Measurements from ENCODE around the gene PLEKHA7.

PLEKHA7 gene

DNA sequence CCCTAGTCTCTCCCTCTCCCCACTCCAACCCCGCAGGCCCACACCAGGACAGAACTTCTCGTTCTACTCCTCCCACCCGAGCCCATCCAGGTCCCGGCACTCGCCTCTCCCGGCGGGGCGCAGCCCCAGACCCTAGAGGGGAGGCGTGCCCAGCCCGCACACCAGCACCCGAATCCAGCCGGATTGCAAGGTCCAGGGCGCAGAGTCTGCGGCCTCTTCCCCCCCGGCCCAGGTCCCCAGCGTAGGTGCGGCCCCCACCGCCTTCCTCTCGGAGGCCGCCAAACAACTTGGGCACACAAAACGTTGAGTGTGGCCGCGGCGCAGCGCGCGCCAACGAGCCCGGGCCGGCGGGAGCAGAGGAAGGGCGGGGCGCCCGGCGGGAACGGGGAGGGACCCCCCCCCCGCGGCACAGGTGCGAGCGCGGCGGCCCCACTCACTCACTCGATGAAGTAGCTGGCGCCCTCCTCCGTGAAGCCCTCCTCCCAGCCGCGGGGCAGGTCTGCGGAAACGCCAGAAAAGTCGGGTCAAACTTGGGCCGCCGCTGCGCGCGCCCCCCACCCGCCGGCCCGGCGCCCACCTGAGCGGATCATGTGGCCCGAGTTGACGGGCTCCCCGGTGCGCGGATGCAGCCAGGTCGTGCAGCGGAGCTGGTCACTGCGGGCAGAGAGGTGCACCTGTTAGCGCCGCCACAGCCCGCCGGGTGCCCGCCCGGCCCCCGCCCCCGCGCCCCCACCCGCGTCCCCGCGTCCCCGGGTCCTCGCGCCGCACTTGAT is 480 bp downstream of the PLEKHA7 start:
- TF ChIP-seq ZFX (IDR thresholded peaks at IDR 0.05), result no peak
- TF ChIP-seq, protein P1, sequence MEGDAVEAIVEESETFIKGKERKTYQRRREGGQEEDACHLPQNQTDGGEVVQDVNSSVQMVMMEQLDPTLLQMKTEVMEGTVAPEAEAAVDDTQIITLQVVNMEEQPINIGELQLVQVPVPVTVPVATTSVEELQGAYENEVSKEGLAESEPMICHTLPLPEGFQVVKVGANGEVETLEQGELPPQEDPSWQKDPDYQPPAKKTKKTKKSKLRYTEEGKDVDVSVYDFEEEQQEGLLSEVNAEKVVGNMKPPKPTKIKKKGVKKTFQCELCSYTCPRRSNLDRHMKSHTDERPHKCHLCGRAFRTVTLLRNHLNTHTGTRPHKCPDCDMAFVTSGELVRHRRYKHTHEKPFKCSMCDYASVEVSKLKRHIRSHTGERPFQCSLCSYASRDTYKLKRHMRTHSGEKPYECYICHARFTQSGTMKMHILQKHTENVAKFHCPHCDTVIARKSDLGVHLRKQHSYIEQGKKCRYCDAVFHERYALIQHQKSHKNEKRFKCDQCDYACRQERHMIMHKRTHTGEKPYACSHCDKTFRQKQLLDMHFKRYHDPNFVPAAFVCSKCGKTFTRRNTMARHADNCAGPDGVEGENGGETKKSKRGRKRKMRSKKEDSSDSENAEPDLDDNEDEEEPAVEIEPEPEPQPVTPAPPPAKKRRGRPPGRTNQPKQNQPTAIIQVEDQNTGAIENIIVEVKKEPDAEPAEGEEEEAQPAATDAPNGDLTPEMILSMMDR (conservative IDR thresholded peaks at IDR 0.05), result no peak
- H3K27ac ChIP-seq, result peak overlapping the region; percentile 68

DNA sequence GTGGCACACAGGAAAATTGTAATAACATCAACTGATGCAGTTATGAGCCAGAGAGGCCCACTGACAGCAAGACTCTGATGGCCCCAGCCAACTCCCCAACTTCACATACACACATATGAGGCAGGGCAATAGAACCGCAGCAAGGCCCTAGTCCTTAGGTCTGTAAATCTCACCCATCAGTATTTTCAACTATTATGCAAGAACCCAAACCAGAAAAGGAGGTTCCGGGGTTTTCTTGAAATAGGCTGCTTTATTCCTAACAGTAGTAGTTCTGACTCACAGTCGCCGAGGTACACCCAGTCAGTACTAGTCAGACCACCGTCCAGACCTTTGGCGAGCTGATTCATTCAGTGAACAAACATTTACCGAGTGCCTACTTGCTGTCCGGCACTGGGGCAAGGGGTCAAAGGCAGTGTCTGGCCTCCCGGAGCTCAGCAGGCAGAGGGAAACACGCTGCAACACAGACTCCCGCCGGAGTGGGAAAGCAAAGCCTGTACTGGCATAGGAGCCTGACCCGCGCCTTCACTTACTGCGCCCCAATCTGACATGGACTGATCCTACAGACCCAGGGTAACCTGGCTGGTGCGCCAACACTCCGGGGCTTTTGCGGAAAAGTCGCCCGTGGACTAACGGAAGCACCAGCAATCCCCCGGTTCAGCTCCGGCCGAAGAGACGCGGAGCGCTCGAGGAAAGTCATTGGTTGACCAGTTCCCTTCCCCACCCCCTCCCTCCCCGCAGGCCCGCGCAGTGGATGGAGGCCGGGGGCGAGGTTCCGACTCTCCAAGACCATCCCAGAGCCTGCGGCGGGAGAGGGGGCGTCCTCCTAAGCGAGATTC is 1.3 kb downstream of the PLEKHA7 start:
- TF ChIP-seq, protein P1 (conservative IDR thresholded peaks at IDR 0.05), result no peak
- peak overlapping the region; percentile 68 for H3K27ac ChIP-seq

DNA sequence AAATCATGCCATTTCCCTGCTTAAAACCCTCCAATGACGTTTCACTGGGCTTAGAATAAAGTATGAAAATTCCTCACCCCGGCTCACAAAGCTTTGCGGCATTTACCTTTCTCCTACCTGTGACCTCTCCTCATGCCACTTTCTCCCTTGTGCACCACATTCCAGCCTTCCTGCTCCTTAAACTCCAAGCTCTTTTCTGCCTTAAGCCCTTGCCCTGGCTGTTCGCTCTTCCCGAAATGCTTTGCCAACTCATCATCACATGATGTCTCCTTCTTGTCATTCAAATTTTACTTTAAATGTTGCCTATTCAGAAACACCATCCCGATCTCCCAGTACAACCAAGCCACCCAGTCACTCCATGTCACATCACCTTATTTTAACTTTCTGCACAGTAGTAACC is 2.0 kb downstream of the PLEKHA7 start:
- TF ChIP-seq, protein P1 (conservative IDR thresholded peaks at IDR 0.05), result no peak
- no peak for TF ChIP-seq ZFX (IDR thresholded peaks at IDR 0.05)
- H3K27ac ChIP-seq, result no peak overlapping the region

DNA sequence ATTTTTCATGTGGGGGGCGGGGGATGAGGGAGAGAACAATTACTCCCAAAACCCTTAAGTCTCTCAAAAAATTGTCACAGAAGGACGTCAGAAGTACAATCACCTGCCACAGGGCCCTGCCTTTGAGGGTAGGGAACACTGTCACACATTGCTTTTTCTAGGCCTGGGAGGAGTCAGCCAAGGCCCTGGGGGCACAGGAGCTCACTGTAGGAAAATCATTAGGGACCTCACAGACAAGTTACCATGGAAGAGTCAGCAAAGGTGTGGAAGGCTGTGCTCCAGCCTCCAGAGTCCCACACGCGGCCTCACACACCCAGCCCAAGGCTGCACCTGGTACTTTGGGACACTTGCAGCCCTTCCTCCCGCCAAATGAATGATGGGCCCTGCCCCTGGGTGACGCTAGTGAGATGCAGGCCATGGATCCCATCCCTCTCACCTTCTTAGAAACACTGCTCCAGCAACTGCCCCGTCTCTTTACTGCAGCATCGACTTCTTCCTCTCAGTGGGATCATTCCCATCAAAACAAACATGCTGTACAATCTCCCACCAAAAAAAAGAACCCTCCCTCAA is 3.3 kb downstream of the PLEKHA7 start:
- H3K27ac ChIP-seq, result no peak overlapping the region
- TF ChIP-seq, protein P1 (conservative IDR thresholded peaks at IDR 0.05), result no peak
- no peak for TF ChIP-seq ZFX (IDR thresholded peaks at IDR 0.05)

DNA sequence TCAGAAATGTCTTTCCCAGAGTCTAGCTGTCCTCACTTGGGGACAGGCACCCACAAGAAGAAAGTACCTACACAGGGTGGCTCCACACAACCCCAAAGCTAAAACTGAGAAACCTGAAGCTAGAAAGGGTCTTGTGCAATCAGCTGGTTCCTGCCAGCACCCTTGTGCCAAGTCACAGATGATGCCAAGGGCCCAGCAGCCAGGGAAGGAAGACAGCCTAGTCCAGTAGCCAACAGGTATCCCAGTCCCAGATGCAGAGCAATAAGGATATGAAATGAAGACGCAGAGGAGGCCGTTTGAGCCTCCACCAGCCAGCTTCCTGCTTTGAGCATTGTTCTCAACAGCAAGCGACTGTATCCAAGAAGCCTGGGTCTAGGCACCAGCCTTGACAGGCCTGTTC is 6.1 kb downstream of the PLEKHA7 start:
- TF ChIP-seq, protein P1 (conservative IDR thresholded peaks at IDR 0.05), result no peak
- no peak for TF ChIP-seq ZFX (IDR thresholded peaks at IDR 0.05)
- no peak overlapping the region for H3K27ac ChIP-seq

DNA sequence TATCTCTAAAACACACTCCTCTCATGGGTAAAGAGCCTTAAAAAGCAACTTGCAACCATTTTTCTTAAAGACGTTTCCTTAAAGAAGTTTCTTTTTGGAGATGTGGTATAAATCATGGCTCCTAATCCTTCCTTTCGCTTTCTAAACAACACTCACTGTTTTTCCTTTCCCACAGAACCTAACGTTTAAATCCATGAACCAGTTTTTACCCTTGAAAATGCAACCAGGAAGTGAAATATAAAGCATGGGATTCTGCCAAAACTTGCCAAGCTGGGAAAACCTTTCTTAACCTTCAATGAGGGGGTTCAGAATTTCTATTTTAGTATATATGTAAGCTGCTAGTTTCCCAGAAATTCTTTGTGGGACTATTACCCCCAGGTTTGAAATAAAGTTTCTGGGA is 8.6 kb downstream of the PLEKHA7 start:
- TF ChIP-seq, protein P1 (conservative IDR thresholded peaks at IDR 0.05), result no peak
- H3K27ac ChIP-seq, result no peak overlapping the region; the same call in 1 of the 2 replicates
